PFSK-1 (cell line): ENCODE measurements around the gene DYNC1LI1.

Experiments
- POLR2AphosphoS5 ChIP-seq: IDR thresholded peaks from 2 replicates; pipeline ENCODE4 v1.6.1; 2012; ENCODE audit warnings: low read depth, mild to moderate bottlenecking, control low read depth, low read length, moderate library complexity
- SIN3A ChIP-seq: IDR thresholded peaks from 2 replicates; pipeline ENCODE4 v1.6.1; 2012; ENCODE audit warnings: mild to moderate bottlenecking, low read length, moderate library complexity, borderline replicate concordance; ENCODE audit not compliant: insufficient read depth
- TAF1 ChIP-seq: IDR thresholded peaks from 2 replicates; pipeline ENCODE4 v1.6.1; 2012; ENCODE audit warnings: low read length, control low read depth, borderline replicate concordance; ENCODE audit not compliant: insufficient read depth
- TF ChIP-seq, protein P1 (sequence below), 2 experiments: IDR thresholded peaks; 2 replicates each; pipeline versions ENCODE4 v1.6.1 to v1.8.0; 2011 to 2012; ENCODE audit warnings: low read depth in 2 of 2, low read length in 2 of 2, control low read depth in 1 of 2, inconsistent platforms in 1 of 2, mild to moderate bottlenecking in 1 of 2, moderate library complexity in 1 of 2; ENCODE audit not compliant: insufficient read depth in 1 of 2

DNA sequence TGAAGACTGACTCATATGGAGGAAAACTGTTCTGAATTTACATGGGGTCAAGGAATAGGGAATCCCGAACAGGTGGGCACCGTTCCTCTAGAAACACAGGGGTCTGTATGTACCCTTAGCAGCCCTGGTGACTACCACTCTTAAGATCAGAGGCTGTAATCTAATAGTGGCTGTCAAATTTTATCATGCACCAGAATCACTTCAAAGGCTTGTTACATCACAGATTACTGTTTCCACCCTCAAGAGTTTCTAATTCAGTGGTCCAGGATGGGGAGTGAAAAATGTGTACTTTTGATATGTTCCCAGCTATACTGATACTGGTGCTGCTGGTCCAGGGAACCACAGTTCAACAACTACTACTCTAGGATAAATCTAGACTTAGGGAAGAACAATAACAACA lies 27.9 kb downstream of the DYNC1LI1 start:
- TF ChIP-seq, protein P1, sequence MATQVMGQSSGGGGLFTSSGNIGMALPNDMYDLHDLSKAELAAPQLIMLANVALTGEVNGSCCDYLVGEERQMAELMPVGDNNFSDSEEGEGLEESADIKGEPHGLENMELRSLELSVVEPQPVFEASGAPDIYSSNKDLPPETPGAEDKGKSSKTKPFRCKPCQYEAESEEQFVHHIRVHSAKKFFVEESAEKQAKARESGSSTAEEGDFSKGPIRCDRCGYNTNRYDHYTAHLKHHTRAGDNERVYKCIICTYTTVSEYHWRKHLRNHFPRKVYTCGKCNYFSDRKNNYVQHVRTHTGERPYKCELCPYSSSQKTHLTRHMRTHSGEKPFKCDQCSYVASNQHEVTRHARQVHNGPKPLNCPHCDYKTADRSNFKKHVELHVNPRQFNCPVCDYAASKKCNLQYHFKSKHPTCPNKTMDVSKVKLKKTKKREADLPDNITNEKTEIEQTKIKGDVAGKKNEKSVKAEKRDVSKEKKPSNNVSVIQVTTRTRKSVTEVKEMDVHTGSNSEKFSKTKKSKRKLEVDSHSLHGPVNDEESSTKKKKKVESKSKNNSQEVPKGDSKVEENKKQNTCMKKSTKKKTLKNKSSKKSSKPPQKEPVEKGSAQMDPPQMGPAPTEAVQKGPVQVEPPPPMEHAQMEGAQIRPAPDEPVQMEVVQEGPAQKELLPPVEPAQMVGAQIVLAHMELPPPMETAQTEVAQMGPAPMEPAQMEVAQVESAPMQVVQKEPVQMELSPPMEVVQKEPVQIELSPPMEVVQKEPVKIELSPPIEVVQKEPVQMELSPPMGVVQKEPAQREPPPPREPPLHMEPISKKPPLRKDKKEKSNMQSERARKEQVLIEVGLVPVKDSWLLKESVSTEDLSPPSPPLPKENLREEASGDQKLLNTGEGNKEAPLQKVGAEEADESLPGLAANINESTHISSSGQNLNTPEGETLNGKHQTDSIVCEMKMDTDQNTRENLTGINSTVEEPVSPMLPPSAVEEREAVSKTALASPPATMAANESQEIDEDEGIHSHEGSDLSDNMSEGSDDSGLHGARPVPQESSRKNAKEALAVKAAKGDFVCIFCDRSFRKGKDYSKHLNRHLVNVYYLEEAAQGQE (IDR thresholded peaks at IDR 0.05; ENCODE audit: insufficient read depth in 1 of 2, low read depth in 2 of 2, low read length in 2 of 2), result no peak
- TF ChIP-seq POLR2AphosphoS5, result no peak
- TF ChIP-seq TAF1, result no peak
- no peak for TF ChIP-seq SIN3A
